ENCODE data around the gene NCKAP5. TPM values are rescaled to one million over a fixed set of nuclear protein-coding genes. Genes with fewer than 3 reads are reported as not detected.

The NCKAP5 gene
- total RNA-seq, 2 donors from 2014 or later, result 2.0 to 7.1 TPM

GRCh38 chr2:133169274-133169912, 398.9 kb downstream of the NCKAP5 start:
- Histone ChIP-seq H3K27ac (no peak overlapping the region), H3K27me3 (replicated peaks; ENCODE audit: insufficient read depth) (no peaks in the 10 kb centered on the region), H3K36me3 (no peaks in the 10 kb centered on the region), H3K4me3 (no peak overlapping the region), H3K9me3 (no peaks in the 10 kb centered on the region), H3K4me1 (replicated peaks) (no peaks in the 10 kb centered on the region)
- no peak for DNase-seq (ENCODE audit: low spot score)
- intact Hi-C loops (cut with DNase I), result no loop called here
- 35% methylated on average over 10 of the region's 10 CpGs for WGBS
- TF ChIP-seq CTCF (IDR thresholded peaks at IDR 0.05), result no peak
- TF ChIP-seq POLR2AphosphoS5 (IDR thresholded peaks at IDR 0.05), result no peak
- TF ChIP-seq POLR2A (IDR thresholded peaks at IDR 0.05), result no peak

- intact Hi-C loops (cut with DNase I), result no loop called here
- H3K4me1 ChIP-seq (replicated peaks), result no peaks in the 10 kb centered on the region
- no peak overlapping the region for H3K27ac ChIP-seq
- no peaks in the 10 kb centered on the region for H3K9me3 ChIP-seq
- DNase-seq (ENCODE audit: low spot score), result no peak
- H3K36me3 ChIP-seq, result no peaks in the 10 kb centered on the region
- H3K27me3 ChIP-seq (replicated peaks; ENCODE audit: insufficient read depth), result no peaks in the 10 kb centered on the region
- H3K4me3 ChIP-seq, result no peak overlapping the region
- TF ChIP-seq CTCF (IDR thresholded peaks at IDR 0.05), result no peak
- TF ChIP-seq POLR2A (IDR thresholded peaks at IDR 0.05), result no peak
- TF ChIP-seq POLR2AphosphoS5 (IDR thresholded peaks at IDR 0.05), result no peak
- WGBS, result 90% methylated on average over 3 of the region's 3 CpGs
Measured at GRCh38 chr2:133167990-133168389, 400.3 kb downstream of the NCKAP5 start.

- DNase-seq (ENCODE audit: low spot score), result no peak
- no peak overlapping the region for H3K4me3 ChIP-seq
- no peaks in the 10 kb centered on the region for H3K36me3 ChIP-seq
- H3K27me3 ChIP-seq (replicated peaks; ENCODE audit: insufficient read depth), result no peaks in the 10 kb centered on the region
- TF ChIP-seq POLR2AphosphoS5 (IDR thresholded peaks at IDR 0.05) (no peak), CTCF (IDR thresholded peaks at IDR 0.05) (no peak), POLR2A (IDR thresholded peaks at IDR 0.05) (no peak)
- H3K27ac ChIP-seq, result no peak overlapping the region
- no peaks in the 10 kb centered on the region for H3K9me3 ChIP-seq
- no peaks in the 10 kb centered on the region for H3K4me1 ChIP-seq (replicated peaks)
- WGBS, result 85% methylated on average over 3 of the region's 3 CpGs
- intact Hi-C loops (cut with DNase I), result no loop called here
Measured at GRCh38 chr2:133167223-133167622, 401.0 kb downstream of the NCKAP5 start.

GRCh38 chr2:133166031-133166430, 402.2 kb downstream of the NCKAP5 start:
- Histone ChIP-seq H3K27ac (no peak overlapping the region), H3K36me3 (no peaks in the 10 kb centered on the region), H3K4me3 (no peak overlapping the region), H3K27me3 (replicated peaks; ENCODE audit: insufficient read depth) (no peaks in the 10 kb centered on the region), H3K4me1 (replicated peaks) (no peaks in the 10 kb centered on the region), H3K9me3 (no peaks in the 10 kb centered on the region)
- TF ChIP-seq POLR2A (IDR thresholded peaks at IDR 0.05) (no peak), POLR2AphosphoS5 (IDR thresholded peaks at IDR 0.05) (no peak), CTCF (IDR thresholded peaks at IDR 0.05) (no peak)
- WGBS, result 61% methylated on average over 2 of the region's 2 CpGs
- intact Hi-C loops (cut with DNase I), result no loop called here
- DNase-seq (ENCODE audit: low spot score), result no peak

- no peak for DNase-seq (ENCODE audit: low spot score)
- H3K36me3 ChIP-seq, result no peaks in the 10 kb centered on the region
- H3K9me3 ChIP-seq, result no peaks in the 10 kb centered on the region
- WGBS, result 50% methylated on average over 4 of the region's 4 CpGs
- intact Hi-C loops (cut with DNase I), result no loop called here
- H3K4me1 ChIP-seq (replicated peaks), result no peaks in the 10 kb centered on the region
- TF ChIP-seq CTCF (IDR thresholded peaks at IDR 0.05), result no peak
- TF ChIP-seq POLR2A (IDR thresholded peaks at IDR 0.05), result no peak
- TF ChIP-seq POLR2AphosphoS5 (IDR thresholded peaks at IDR 0.05), result no peak
- H3K27me3 ChIP-seq (replicated peaks; ENCODE audit: insufficient read depth), result no peaks in the 10 kb centered on the region
- no peak overlapping the region for H3K4me3 ChIP-seq
- H3K27ac ChIP-seq, result no peak overlapping the region
Measured at GRCh38 chr2:133163111-133163510, 405.2 kb downstream of the NCKAP5 start.

Measured in prostate gland (tissue), 2 donors.